ENCODE data around the gene EXPH5.

DNA sequence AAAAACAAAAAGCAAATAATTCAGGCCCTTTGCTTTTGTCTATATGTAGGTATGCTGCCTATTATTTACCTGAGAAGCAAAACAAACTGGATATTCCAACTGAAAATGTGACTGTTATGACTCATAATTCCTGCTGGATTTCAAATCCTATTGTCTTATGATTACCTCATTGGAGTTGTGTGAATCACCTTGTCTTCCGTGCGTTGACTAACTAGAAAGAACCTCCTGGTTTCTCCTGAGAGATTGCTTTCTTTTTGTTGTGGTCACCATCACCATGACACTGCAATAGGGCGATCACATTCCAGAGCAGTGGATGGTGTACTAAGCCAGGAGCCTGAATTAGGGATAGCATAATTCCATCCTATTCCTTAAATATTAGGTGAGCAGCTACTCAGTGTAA, 23.0 kb upstream of the EXPH5 start:
- TF ChIP-seq, protein P1, sequence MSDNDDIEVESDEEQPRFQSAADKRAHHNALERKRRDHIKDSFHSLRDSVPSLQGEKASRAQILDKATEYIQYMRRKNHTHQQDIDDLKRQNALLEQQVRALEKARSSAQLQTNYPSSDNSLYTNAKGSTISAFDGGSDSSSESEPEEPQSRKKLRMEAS (IDR thresholded peaks at IDR 0.05; ENCODE audit: low read depth, low read length): no peak
- TF ChIP-seq, protein P2, sequence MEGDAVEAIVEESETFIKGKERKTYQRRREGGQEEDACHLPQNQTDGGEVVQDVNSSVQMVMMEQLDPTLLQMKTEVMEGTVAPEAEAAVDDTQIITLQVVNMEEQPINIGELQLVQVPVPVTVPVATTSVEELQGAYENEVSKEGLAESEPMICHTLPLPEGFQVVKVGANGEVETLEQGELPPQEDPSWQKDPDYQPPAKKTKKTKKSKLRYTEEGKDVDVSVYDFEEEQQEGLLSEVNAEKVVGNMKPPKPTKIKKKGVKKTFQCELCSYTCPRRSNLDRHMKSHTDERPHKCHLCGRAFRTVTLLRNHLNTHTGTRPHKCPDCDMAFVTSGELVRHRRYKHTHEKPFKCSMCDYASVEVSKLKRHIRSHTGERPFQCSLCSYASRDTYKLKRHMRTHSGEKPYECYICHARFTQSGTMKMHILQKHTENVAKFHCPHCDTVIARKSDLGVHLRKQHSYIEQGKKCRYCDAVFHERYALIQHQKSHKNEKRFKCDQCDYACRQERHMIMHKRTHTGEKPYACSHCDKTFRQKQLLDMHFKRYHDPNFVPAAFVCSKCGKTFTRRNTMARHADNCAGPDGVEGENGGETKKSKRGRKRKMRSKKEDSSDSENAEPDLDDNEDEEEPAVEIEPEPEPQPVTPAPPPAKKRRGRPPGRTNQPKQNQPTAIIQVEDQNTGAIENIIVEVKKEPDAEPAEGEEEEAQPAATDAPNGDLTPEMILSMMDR (IDR thresholded peaks at IDR 0.05; ENCODE audit: low read depth, low read length): no peak
- TF ChIP-seq POLR2A (IDR thresholded peaks at IDR 0.05; ENCODE audit: extremely low read depth, insufficient read length): no peak
- TF ChIP-seq MYC (IDR thresholded peaks at IDR 0.05; ENCODE audit: low read depth, low read length): no peak
